WTC11 (cell line): ENCODE data around the gene PCBP3. TPM values are rescaled to one million over a fixed set of nuclear protein-coding genes. Genes with fewer than 3 reads are reported as not detected.
"Not testable (repeated sequence)": the region's sequence is repeated elsewhere in the genome, so short reads cannot be mapped to it uniquely, and the experiment has no call there.

Experiments used
- ATAC-seq: fragments of 200-7000 bp; cut with Tn5 transposase; 2 replicates; pipeline ENCODE4 v1.10.0; 2021; ENCODE audit warnings: mild to moderate bottlenecking, moderate library complexity
- CTCF ChIA-PET: fragments of 300-600 bp; sonication (Branson Sonifier 250); formaldehyde crosslinking; loops from one replicate; lab custom pipeline; 2021; ENCODE audit warnings: antibody characterized with exemption; lab: Charles Lee
- POLR2A ChIA-PET: fragments of 350-600 bp; sonication (Branson Sonifier 250); formaldehyde crosslinking; loops from one replicate; lab custom pipeline; 2021; ENCODE audit warnings: antibody characterized with exemption; lab: Charles Lee
- DNase-seq: peaks from one replicate; pipeline ENCODE4 v3.0.0; 2021; ENCODE audit warnings: low spot score
- H3K27ac Mint-ChIP-seq: 2 replicates; pipeline ENCODE4 v1.8.0; 2021; ENCODE audit warnings: mixed read lengths
- H3K27me3 Mint-ChIP-seq: 2 replicates; pipeline ENCODE4 v1.8.0; 2021; ENCODE audit warnings: low read depth, mild to moderate bottlenecking, moderate library complexity, mixed read lengths
- H3K36me3 Mint-ChIP-seq: 2 replicates; pipeline ENCODE4 v1.8.0; 2021; ENCODE audit warnings: mixed read lengths
- H3K4me1 Mint-ChIP-seq: 2 replicates; pipeline ENCODE4 v1.8.0; 2022; ENCODE audit warnings: mixed read lengths
- H3K4me3 Mint-ChIP-seq: 2 replicates; pipeline ENCODE4 v1.8.0; 2021; ENCODE audit warnings: mild to moderate bottlenecking, moderate library complexity, mixed read lengths
- H3K9me3 Mint-ChIP-seq: 2 replicates; pipeline ENCODE4 v1.8.0; 2021; ENCODE audit warnings: mixed read lengths
- CREM ChIP-seq: sonication (generic); formaldehyde crosslinking; IDR thresholded peaks from 2 replicates; pipeline ENCODE4 v1.8.1; 2022; ENCODE audit warnings: mild to moderate bottlenecking, missing genetic modification reagents, moderate library complexity
- NR1H2 ChIP-seq: sonication (generic); formaldehyde crosslinking; IDR thresholded peaks from 2 replicates; pipeline ENCODE4 v1.9.0; 2021; ENCODE audit warnings: mild to moderate bottlenecking, moderate library complexity, missing genetic modification reagents
- ZNF219 ChIP-seq: sonication (generic); formaldehyde crosslinking; IDR thresholded peaks from 2 replicates; pipeline ENCODE4 v1.8.0; 2023; ENCODE audit warnings: missing genetic modification reagents, mild to moderate bottlenecking, borderline replicate concordance
- ZNF317 ChIP-seq: sonication (generic); formaldehyde crosslinking; IDR thresholded peaks from 2 replicates; pipeline ENCODE4 v1.8.1; 2023; ENCODE audit warnings: low read depth, mild to moderate bottlenecking, moderate library complexity, missing genetic modification reagents, borderline replicate concordance
- total RNA-seq: library from RNA; stranded (reverse); gene quantifications from 3 replicates; pipeline ENCODE4 v1.2.3, GENCODE V29; 2021
- TF ChIP-seq, protein P1 (sequence below): sonication (generic); formaldehyde crosslinking; IDR thresholded peaks from 2 replicates; pipeline ENCODE4 v1.8.0; 2022; ENCODE audit warnings: mild to moderate bottlenecking, missing genetic modification reagents
- TF ChIP-seq, protein P2 (sequence below): sonication (generic); formaldehyde crosslinking; IDR thresholded peaks from 2 replicates; pipeline ENCODE4 v1.8.1; 2023; ENCODE audit warnings: mild to moderate bottlenecking, missing genetic modification reagents, moderate library complexity
- TF ChIP-seq, protein P3 (sequence below): sonication (generic); formaldehyde crosslinking; IDR thresholded peaks from 2 replicates; pipeline ENCODE4 v1.8.0; 2023; ENCODE audit warnings: missing genetic modification reagents, mild to moderate bottlenecking, borderline replicate concordance
- TF ChIP-seq, protein P4 (sequence below): sonication (generic); formaldehyde crosslinking; IDR thresholded peaks from 2 replicates; pipeline ENCODE4 v1.8.1; 2023; ENCODE audit warnings: mild to moderate bottlenecking, missing genetic modification reagents, borderline replicate concordance
- TF ChIP-seq, protein P5 (sequence below): sonication (generic); formaldehyde crosslinking; IDR thresholded peaks from 2 replicates; pipeline ENCODE4 v1.8.1; 2022; ENCODE audit warnings: low read depth, mild to moderate bottlenecking, moderate library complexity, missing genetic modification reagents, borderline replicate concordance
- TF ChIP-seq, protein P6 (sequence below): fragments of 250-450 bp; sonication (Bioruptor Pico); IDR thresholded peaks from 2 replicates; pipeline ENCODE4 v1.9.0; 2021; ENCODE audit warnings: mild to moderate bottlenecking
- TF ChIP-seq, protein P7 (sequence below): sonication (generic); formaldehyde crosslinking; conservative IDR thresholded peaks from 2 replicates; pipeline ENCODE4 v1.8.1; 2022; ENCODE audit warnings: mild to moderate bottlenecking, missing genetic modification reagents

Gene PCBP3
- total RNA-seq, 1 experiment from 2014 or later: 8.5 TPM

DNA sequence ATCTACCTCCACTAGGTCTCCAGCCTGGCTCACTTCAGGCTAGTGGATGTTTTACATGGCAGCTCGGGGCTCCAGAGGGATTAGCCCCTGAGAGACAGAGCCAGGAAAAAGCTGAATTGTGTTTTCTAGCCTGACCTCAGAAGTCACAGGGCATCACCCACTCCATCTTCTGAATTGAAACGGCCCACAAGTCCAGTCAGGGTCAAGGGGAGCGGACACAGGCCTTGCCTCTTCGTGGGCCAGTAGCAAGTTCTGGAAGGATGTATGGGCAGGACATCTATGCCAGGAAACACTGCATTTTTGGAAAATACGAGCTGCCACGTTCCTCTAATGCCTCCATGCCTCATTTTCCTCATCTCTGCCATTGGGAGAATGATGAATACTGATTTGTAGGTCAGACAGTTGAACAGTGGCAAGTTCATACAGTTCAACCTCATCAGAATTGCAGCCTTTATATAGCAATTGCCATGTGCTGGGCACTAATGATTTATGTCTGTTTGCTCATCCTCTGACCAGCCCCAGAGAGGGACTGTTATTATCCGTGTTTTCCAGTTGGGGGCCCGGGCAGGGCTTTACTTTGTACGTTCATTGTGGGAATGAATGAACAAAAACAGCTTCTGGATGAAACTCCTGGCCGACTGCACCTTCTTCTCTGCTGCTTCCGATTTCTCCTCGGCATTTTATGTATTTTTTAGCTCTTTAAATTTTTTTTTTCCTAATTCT, 23.2 kb upstream of the PCBP3 start:
- ChIA-PET CTCF (interaction anchor here (1.0 to 1.5 kb wide), 2 partner anchors 18 to 65 kb away, joined by 3 read pairs; no protein-coding TSS in a partner anchor), POLR2A (no interaction called here)
- no peak for ATAC-seq

DNA sequence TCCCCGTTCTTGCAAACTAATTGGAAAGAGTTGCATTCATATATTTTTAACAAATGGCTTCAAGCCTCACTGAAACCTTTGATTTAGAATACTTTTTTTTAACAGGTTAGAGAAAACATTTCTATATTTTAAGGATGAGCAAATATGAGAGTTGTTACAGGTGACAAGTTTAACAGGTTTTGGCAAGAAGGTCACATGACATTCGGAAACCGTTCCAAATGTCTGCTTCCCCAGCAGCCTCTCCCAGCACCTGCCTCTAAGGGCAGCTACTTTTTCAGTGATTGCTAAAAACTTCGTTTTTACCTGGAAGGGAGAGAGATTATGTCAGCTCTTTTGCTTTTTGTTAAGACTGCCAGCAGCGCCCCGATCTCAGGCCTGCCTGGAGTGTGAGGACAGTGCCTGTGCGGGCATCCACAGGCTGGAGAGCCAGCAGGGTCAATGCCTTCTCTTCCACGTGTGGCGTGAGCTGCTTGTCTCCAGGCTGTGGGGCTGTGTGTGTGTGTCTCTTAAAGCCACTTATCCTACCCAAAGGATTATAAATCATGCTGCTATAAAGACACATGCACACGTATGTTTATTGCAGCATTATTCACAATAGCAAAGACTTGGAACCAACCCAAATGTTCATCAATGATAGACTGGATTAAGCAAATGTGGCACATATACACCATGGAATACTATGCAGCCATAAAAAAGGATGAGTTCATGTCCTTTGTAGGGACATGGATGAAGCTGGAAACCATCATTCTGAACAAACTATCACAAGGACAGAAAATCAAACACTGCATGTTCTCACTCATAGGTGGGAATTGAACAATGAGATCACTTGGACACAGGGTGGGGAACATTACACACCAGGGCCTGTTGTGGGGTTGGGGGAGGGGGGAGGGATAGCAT, 21.8 kb upstream of the PCBP3 start:
- POLR2A ChIA-PET, H3K36me3 Mint-ChIP-seq, H3K4me3 Mint-ChIP-seq, DNase-seq, H3K27ac Mint-ChIP-seq, ATAC-seq, H3K4me1 Mint-ChIP-seq: not testable (repeated sequence)
- Mint-ChIP-seq H3K27me3 (peaks cover 16% of the 10 kb centered on the region), H3K9me3 (peaks cover 16% of the 10 kb centered on the region)
- CTCF ChIA-PET: interaction anchor here (1.5 kb wide), 1 partner anchor 17 kb away, joined by 3 read pairs; no protein-coding TSS in a partner anchor

More for the DNA sequence above, 23.2 kb upstream of the PCBP3 start:
- H3K27me3 Mint-ChIP-seq: peaks cover 12% of the 10 kb centered on the region
- 0 out of 2 replicates have a peak, but pooled peaks cover 3% of the 10 kb centered on the region for H3K36me3 Mint-ChIP-seq
- H3K9me3 Mint-ChIP-seq: peaks cover 12% of the 10 kb centered on the region
- H3K27ac Mint-ChIP-seq: no peak overlapping the region
- TF ChIP-seq, protein P1, sequence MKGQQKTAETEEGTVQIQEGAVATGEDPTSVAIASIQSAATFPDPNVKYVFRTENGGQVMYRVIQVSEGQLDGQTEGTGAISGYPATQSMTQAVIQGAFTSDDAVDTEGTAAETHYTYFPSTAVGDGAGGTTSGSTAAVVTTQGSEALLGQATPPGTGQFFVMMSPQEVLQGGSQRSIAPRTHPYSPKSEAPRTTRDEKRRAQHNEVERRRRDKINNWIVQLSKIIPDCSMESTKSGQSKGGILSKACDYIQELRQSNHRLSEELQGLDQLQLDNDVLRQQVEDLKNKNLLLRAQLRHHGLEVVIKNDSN (CRISPR knock-in tag): no peak
- TF ChIP-seq, protein P2, sequence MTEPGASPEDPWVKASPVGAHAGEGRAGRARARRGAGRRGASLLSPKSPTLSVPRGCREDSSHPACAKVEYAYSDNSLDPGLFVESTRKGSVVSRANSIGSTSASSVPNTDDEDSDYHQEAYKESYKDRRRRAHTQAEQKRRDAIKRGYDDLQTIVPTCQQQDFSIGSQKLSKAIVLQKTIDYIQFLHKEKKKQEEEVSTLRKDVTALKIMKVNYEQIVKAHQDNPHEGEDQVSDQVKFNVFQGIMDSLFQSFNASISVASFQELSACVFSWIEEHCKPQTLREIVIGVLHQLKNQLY (CRISPR knock-in tag): no peak
- TF ChIP-seq, protein P3, sequence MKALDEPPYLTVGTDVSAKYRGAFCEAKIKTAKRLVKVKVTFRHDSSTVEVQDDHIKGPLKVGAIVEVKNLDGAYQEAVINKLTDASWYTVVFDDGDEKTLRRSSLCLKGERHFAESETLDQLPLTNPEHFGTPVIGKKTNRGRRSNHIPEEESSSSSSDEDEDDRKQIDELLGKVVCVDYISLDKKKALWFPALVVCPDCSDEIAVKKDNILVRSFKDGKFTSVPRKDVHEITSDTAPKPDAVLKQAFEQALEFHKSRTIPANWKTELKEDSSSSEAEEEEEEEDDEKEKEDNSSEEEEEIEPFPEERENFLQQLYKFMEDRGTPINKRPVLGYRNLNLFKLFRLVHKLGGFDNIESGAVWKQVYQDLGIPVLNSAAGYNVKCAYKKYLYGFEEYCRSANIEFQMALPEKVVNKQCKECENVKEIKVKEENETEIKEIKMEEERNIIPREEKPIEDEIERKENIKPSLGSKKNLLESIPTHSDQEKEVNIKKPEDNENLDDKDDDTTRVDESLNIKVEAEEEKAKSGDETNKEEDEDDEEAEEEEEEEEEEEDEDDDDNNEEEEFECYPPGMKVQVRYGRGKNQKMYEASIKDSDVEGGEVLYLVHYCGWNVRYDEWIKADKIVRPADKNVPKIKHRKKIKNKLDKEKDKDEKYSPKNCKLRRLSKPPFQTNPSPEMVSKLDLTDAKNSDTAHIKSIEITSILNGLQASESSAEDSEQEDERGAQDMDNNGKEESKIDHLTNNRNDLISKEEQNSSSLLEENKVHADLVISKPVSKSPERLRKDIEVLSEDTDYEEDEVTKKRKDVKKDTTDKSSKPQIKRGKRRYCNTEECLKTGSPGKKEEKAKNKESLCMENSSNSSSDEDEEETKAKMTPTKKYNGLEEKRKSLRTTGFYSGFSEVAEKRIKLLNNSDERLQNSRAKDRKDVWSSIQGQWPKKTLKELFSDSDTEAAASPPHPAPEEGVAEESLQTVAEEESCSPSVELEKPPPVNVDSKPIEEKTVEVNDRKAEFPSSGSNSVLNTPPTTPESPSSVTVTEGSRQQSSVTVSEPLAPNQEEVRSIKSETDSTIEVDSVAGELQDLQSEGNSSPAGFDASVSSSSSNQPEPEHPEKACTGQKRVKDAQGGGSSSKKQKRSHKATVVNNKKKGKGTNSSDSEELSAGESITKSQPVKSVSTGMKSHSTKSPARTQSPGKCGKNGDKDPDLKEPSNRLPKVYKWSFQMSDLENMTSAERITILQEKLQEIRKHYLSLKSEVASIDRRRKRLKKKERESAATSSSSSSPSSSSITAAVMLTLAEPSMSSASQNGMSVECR (CRISPR knock-in tag): no peak
- TF ChIP-seq, protein P4, sequence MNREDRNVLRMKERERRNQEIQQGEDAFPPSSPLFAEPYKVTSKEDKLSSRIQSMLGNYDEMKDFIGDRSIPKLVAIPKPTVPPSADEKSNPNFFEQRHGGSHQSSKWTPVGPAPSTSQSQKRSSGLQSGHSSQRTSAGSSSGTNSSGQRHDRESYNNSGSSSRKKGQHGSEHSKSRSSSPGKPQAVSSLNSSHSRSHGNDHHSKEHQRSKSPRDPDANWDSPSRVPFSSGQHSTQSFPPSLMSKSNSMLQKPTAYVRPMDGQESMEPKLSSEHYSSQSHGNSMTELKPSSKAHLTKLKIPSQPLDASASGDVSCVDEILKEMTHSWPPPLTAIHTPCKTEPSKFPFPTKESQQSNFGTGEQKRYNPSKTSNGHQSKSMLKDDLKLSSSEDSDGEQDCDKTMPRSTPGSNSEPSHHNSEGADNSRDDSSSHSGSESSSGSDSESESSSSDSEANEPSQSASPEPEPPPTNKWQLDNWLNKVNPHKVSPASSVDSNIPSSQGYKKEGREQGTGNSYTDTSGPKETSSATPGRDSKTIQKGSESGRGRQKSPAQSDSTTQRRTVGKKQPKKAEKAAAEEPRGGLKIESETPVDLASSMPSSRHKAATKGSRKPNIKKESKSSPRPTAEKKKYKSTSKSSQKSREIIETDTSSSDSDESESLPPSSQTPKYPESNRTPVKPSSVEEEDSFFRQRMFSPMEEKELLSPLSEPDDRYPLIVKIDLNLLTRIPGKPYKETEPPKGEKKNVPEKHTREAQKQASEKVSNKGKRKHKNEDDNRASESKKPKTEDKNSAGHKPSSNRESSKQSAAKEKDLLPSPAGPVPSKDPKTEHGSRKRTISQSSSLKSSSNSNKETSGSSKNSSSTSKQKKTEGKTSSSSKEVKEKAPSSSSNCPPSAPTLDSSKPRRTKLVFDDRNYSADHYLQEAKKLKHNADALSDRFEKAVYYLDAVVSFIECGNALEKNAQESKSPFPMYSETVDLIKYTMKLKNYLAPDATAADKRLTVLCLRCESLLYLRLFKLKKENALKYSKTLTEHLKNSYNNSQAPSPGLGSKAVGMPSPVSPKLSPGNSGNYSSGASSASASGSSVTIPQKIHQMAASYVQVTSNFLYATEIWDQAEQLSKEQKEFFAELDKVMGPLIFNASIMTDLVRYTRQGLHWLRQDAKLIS: no peak
- TF ChIP-seq, protein P5, sequence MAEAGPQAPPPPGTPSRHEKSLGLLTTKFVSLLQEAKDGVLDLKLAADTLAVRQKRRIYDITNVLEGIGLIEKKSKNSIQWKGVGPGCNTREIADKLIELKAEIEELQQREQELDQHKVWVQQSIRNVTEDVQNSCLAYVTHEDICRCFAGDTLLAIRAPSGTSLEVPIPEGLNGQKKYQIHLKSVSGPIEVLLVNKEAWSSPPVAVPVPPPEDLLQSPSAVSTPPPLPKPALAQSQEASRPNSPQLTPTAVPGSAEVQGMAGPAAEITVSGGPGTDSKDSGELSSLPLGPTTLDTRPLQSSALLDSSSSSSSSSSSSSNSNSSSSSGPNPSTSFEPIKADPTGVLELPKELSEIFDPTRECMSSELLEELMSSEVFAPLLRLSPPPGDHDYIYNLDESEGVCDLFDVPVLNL: no peak
- TF ChIP-seq ZNF219 (CRISPR knock-in tag) (no peak), ZNF317 (CRISPR knock-in tag) (no peak), NR1H2 (CRISPR knock-in tag) (no peak), CREM (CRISPR knock-in tag) (no peak)
- TF ChIP-seq, protein P6, sequence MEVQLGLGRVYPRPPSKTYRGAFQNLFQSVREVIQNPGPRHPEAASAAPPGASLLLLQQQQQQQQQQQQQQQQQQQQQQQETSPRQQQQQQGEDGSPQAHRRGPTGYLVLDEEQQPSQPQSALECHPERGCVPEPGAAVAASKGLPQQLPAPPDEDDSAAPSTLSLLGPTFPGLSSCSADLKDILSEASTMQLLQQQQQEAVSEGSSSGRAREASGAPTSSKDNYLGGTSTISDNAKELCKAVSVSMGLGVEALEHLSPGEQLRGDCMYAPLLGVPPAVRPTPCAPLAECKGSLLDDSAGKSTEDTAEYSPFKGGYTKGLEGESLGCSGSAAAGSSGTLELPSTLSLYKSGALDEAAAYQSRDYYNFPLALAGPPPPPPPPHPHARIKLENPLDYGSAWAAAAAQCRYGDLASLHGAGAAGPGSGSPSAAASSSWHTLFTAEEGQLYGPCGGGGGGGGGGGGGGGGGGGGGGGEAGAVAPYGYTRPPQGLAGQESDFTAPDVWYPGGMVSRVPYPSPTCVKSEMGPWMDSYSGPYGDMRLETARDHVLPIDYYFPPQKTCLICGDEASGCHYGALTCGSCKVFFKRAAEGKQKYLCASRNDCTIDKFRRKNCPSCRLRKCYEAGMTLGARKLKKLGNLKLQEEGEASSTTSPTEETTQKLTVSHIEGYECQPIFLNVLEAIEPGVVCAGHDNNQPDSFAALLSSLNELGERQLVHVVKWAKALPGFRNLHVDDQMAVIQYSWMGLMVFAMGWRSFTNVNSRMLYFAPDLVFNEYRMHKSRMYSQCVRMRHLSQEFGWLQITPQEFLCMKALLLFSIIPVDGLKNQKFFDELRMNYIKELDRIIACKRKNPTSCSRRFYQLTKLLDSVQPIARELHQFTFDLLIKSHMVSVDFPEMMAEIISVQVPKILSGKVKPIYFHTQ (CRISPR knock-in tag): no peak
- TF ChIP-seq, protein P7, sequence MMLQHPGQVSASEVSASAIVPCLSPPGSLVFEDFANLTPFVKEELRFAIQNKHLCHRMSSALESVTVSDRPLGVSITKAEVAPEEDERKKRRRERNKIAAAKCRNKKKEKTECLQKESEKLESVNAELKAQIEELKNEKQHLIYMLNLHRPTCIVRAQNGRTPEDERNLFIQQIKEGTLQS (CRISPR knock-in tag): no peak
- no peak for DNase-seq
- H3K4me1 Mint-ChIP-seq: peaks cover 3% of the 10 kb centered on the region; the same call in 1 of the 2 replicates
- no peak overlapping the region for H3K4me3 Mint-ChIP-seq
